NAMALWA (cell line): ENCODE data around the gene CAMSAP2.

Experiments
- DNase-seq: peaks from one replicate; pipeline ENCODE4 v3.0.0-alpha.2; 2015; ENCODE audit warnings: low spot score

The CAMSAP2 gene

GRCh38 chr1:200838676-200839445 lies 100.2 kb downstream of the CAMSAP2 start:
- no peak for DNase-seq

- DNase-seq = no peak
These were observed 106.7 kb downstream of the CAMSAP2 start for GRCh38 chr1:200845360-200845759.

DNA sequence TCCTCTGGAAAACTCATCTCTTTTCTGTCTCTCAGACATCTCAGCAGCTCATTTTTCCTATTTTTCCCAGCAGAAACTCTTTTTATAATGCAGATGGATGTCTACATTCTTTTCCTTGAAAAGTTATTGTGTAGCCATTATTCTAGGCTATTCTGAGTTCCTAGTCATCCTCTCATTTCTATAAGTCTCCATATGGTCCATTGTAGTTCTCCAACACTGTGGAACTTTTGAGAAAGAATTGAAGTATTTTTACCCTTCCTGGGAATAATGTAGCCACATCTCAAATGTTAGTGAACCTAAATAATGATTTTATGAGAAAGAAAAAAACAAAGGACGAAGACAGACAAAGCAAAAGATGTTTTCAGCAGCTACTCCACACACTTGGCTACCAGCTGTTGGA lies 107.7 kb downstream of the CAMSAP2 start:
- no peak for DNase-seq

DNA sequence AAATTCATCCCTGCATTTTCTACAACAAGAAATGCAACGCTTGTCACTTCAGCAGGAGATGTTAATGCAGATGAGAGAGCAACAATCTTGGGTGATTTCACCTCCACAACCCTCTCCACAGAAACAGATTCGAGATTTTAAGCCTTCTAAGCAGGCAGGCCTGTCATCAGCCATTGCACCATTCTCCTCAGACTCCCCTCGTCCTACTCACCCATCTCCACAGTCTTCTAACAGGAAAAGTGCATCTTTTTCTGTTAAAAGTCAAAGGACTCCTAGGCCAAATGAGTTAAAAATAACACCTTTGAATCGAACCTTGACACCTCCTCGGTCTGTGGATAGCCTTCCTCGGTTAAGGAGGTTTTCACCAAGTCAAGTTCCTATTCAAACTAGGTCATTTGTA lies 110.7 kb downstream of the CAMSAP2 start:
- no peak for DNase-seq

- DNase-seq = no peak
These were observed 111.9 kb downstream of the CAMSAP2 start for GRCh38 chr1:200850554-200850953.

- no peak for DNase-seq
These were observed 118.1 kb downstream of the CAMSAP2 start for GRCh38 chr1:200856716-200857357.

DNA sequence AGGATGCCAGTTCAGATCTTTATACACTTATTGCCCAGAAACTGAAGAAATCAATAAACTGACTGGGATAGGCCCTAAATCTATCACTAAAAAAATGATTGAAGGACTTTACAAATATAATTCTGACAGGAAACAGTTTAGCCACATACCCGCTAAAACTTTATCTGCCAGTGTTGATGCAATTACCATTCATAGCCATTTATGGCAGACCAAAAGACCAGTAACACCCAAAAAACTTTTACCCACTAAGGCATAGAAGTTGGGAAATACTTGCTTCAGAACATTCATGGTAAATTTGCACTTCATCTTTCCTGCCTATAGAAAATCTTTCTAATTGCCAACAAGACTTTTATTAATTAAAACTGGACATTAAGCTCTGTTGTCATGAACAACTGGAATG lies 119.1 kb downstream of the CAMSAP2 start:
- no peak for DNase-seq

DNA sequence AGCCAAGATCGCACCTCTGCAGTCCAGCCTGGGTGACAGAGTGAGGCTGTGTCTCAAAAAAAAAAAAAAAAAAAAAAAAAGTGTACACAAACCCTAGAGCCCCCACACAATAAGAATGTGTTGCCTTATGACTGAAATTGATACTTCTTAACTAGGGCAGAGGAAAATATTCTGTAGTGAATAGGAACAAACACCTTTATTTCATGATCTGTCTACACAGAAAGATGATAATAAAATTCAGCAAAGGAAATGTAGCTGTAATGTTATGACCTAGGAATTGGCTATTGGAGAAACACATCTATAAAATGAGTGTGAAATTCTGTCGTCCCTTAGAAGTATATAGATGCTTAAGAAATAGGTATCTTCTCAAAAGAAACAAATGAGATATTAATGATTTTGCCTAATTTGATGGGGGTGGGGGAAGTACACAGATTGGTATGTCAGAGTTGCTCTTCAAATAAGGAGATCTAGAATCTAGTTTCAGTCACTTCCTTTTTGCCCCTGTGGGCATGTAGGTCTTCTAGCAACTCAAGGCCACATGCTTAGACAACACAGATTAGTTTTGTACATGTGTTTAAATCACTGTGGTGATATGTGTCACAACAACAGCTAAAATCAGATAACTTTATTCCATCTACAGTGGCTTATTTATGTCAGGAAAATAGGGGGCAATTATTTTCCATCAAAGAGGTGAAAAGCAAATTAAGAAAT lies 123.4 kb downstream of the CAMSAP2 start:
- DNase-seq = no peak

GRCh38 chr1:200862713-200863415 lies 124.2 kb downstream of the CAMSAP2 start:
- no peak for DNase-seq

- no peak for DNase-seq
These were observed 127.4 kb downstream of the CAMSAP2 start for GRCh38 chr1:200866116-200866515.

- no peak for DNase-seq
These were observed 127.8 kb downstream of the CAMSAP2 start for GRCh38 chr1:200866521-200866920.

DNA sequence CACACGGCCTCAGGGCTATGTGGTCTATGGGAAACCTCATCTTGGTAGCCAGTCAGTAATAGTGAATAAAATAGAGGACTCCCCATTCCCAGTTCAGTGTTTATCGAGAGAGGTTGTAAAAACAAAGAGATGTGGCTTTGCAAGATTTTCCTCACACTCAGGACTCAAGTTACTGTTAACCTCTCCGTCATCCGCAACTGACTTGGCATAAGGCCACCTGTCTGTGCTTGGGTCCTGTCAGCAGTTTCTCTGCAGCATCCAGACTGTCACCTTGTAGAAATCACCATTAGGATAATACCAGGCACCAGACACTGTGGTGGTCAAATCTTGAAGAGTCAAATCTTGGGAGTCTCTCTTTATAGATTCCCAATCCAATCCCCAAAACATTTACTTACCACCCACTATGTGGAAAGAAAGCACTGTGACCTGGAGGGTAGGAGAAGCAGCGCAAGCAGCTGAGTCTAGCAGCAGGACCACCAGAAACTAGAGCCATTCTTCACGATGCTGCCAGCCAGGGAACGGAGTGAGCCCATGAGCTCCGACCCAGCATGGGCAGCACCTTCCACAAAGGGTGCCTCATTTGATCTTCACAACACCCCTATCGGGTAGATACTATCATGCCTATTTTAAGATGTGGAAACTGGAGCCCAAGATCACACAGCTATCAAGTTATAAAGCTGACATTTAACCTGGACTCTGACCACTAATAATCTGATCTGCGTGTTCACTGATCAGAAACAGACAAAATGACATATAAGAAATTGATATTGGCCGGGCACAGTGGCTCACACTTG lies 128.5 kb downstream of the CAMSAP2 start:
- no peak for DNase-seq

DNA sequence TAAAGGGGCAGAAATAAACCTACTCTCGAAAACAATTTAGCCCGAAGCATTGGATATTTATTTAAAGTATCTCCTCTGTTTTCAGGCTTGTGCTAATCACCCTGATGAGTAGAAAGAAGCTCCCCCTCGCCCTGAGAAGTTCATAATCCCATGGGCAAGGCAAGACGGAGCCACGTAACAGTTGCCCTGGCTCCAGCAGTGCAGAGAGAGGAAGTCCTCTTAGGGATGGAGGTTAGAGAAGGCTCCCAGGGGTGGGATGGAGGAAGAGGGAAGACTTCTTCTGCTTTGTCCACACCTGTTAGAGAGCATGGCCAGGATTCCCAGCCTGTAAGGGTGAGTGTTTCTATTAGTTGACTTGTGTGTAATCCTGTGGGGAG lies 130.7 kb downstream of the CAMSAP2 start:
- no peak for DNase-seq

DNA sequence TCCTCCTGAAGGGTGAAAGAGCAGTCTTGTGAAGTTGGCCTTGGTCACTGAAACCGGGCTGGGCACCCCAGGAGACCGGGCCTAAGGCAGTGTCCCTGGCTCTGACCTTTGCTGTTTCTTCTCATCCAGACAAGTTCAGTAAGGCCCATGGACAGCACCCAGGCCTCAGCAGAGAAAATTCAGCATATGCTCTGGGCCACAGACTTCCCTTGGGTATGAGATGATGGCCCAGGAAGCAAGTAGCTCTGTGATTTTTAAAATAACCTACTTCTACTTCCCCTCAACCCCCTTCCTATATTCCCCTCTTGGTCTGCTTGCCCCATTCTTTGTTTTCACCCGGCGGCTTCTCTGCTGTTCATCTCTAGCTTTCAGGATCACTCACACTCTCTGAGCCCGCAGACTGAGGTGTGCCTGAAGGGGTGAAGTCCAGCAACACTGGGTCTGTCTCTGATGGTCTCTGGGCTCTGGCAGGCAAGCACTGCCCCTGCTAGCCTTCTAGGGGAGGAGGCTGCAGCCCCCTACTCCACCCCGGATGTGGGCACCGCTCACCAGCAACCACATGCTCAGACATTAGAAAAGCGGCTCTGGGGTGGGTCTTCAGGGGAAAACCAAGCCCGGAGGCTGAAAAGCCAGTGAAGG lies 131.2 kb downstream of the CAMSAP2 start:
- DNase-seq = no peak

GRCh38 chr1:200872446-200873115 lies 133.9 kb downstream of the CAMSAP2 start, which contains the start of gene GPR25:
TSS of gene GPR25 (plus strand) at chr1:200872981. CDS start at chr1:200873038, 57 bp downstream.
- no peak for DNase-seq

GRCh38 chr1:200873116-200873670 lies 134.5 kb downstream of the CAMSAP2 start:
- no peak for DNase-seq

DNA sequence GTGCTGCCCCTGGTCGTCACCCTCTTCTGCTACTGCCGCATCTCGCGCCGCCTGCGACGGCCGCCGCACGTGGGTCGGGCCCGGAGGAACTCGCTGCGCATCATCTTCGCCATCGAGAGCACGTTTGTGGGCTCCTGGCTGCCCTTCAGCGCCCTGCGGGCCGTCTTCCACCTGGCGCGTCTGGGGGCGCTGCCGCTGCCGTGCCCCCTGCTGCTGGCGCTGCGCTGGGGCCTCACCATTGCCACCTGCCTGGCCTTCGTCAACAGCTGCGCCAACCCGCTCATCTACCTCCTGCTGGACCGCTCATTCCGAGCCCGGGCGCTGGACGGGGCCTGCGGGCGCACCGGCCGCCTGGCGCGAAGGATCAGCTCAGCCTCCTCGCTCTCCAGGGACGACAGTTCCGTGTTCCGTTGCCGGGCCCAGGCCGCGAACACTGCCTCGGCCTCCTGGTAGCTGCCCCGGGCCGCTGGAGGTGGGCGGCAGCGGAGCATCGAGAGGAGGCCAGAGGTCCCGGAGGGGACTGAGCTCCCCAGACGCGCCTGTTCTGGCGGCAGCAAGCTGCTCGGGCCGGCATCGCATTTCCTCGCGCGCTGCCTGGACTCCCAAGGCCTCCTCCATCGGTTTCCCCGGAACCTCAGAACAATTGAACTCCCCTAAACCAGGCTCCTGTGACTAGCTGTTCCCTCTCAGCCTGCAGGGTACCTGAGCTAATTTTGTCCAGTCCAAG lies 135.1 kb downstream of the CAMSAP2 start:
- DNase-seq = no peak

DNA sequence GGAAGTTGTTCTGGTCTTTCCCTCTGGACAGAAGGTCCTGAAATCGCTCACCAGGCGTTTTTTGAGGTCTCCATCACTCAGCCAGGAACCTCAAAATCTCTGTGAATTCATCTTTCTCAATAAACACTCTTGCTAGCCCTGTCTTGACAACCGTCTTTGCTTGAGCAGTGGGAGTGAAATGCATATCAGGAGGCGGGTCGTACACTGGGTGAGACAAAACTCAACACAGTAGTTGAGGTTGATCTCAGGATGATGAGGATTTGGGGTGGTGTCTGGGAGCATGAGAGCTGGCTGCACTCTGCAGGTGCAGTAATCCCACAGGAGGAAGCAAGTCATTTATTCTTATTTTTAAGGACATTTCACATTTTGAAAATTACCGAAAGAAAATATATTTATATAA lies 136.0 kb downstream of the CAMSAP2 start:
- no peak for DNase-seq

- DNase-seq = no peak
These were observed 136.7 kb downstream of the CAMSAP2 start for GRCh38 chr1:200875416-200875815.

DNA sequence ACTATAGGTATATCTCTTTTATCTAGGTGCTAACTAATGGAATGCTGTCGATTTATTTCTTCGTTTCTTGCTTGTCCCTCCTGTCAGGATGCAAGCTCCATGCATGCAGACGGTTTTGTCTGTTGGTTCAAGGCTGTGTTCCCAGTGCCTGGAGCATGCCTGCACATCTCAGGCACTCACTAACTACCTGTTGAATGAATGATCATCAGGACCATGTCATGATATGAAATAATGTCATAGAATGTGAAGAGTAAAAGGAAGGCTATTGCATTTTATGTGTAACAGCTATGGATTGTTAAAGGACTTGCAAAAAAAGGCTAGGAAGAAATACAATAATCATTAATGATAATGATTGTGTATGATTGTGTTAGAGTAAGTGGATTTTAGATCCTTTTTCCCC lies 138.3 kb downstream of the CAMSAP2 start:
- DNase-seq = no peak
